ENCODE results near the gene ATF7. TPM values are rescaled to one million over a fixed set of nuclear protein-coding genes. Genes with fewer than 3 reads are reported as not detected.

Gene ATF7
- total and polyA plus RNA-seq, 2 of the 4 experiments (the other 2 are of a cell fraction) = 7.0 to 16.3 TPM

DNA sequence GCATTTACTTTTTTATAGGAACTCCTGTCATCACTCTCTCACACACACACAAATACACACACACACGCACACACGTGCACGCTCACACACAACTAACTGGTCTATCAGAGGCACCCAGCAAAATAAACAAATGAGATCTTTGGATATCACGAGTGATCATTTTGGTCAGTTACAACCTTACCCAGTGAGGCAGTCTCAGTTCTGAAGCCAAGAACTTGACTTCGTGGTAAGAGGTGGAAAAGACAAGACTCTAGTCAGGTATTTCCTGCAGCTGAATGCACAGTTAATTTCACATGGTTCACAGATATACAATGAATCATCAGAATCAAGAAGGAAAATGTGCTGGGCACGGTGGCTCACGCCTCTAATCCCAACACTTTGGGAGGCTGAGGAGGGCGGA, 39.4 kb downstream of the ATF7 start:
- no peak overlapping the region for H2BK120ac ChIP-seq (ENCODE audit: low read depth, low read length)
- CTCF ChIA-PET = no interaction called here
- dilution Hi-C loops (cut with HindIII; ENCODE audit: low sequenced_read_pairs, unreplicated experiment) (no loop called here), intact Hi-C loops (cut with micrococcal nuclease) (no loop called here), in situ Hi-C loops (cut with MboI; ENCODE audit: low sequenced_read_pairs) (no loop called here)
- no peak overlapping the region for H3K27ac ChIP-seq (ENCODE audit: insufficient read depth, low read length)
- no peak overlapping the region for H3K14ac ChIP-seq (replicated peaks; ENCODE audit: low read depth, low read length)
- H3K4me3 ChIP-seq (ENCODE audit: insufficient read depth, low read depth, low read length) = no peak overlapping the region
- H2AK5ac ChIP-seq (ENCODE audit: low read depth, low read length) = no peak overlapping the region
- no peak overlapping the region for H4K91ac ChIP-seq (ENCODE audit: insufficient read depth, low read depth, low read length)
- no peak overlapping the region for H3K23ac ChIP-seq (ENCODE audit: low read depth, low read length)
- H3K18ac ChIP-seq (ENCODE audit: low read depth, low read length) = no peak overlapping the region
- H3K4me1 ChIP-seq (ENCODE audit: control insufficient read depth, insufficient read depth, low read length) = no peaks in the 10 kb centered on the region
- H4K5ac ChIP-seq (ENCODE audit: low read depth, low read length) = no peak overlapping the region
- H2BK15ac ChIP-seq (ENCODE audit: low read depth, low read length) = no peak overlapping the region
- POLR2A ChIA-PET (ENCODE audit: unreplicated experiment) = no interaction called here
- no peak for ATAC-seq (ENCODE audit: low read depth)
- no peak for TF ChIP-seq CEBPB (IDR thresholded peaks at IDR 0.05; ENCODE audit: low read depth, low read length)
- no peak for TF ChIP-seq SMC3 (IDR thresholded peaks at IDR 0.05; ENCODE audit: low read depth, low read length)
- TF ChIP-seq MXI1 (IDR thresholded peaks at IDR 0.05; ENCODE audit: borderline replicate concordance, low read depth, low read length) = no peak
- no peak for TF ChIP-seq RCOR1 (IDR thresholded peaks at IDR 0.05; ENCODE audit: insufficient replicate concordance, low read length)
- TF ChIP-seq RFX5 (IDR thresholded peaks at IDR 0.05; ENCODE audit: low read depth, low read length) = no peak
- TF ChIP-seq USF2 (IDR thresholded peaks at IDR 0.05; ENCODE audit: low read depth, low read length) = no peak
- no peak for TF ChIP-seq CTCF (conservative IDR thresholded peaks at IDR 0.05; ENCODE audit: low read depth, low read length)
- no peak for TF ChIP-seq NFE2L2 (IDR thresholded peaks at IDR 0.05; ENCODE audit: low read depth, low read length)
- TF ChIP-seq MAZ (IDR thresholded peaks at IDR 0.05; ENCODE audit: borderline replicate concordance, low read depth, low read length) = no peak
- TF ChIP-seq MAFK (IDR thresholded peaks at IDR 0.05; ENCODE audit: low read depth, low read length) = no peak
- no peak for TF ChIP-seq BHLHE40 (IDR thresholded peaks at IDR 0.05; ENCODE audit: low read depth, low read length)
- no peak for TF ChIP-seq CHD1 (IDR thresholded peaks at IDR 0.05; ENCODE audit: low read depth, low read length)
- no peak for TF ChIP-seq RAD21 (IDR thresholded peaks at IDR 0.05; ENCODE audit: low read length)
- H3K36me3 ChIP-seq (ENCODE audit: control insufficient read depth, insufficient read depth, low read length) = no peaks in the 10 kb centered on the region
- H2AK9ac ChIP-seq (replicated peaks; ENCODE audit: low read depth, low read length, poor library complexity) = no peak overlapping the region
- H4K20me1 ChIP-seq (ENCODE audit: insufficient read depth, low read length) = peaks cover 17% of the 10 kb centered on the region; the same call in 1 of the 2 replicates
- H2BK5ac ChIP-seq (ENCODE audit: low read depth, low read length, poor library complexity, severe bottlenecking) = no peak overlapping the region
- DNase-seq = peak; percentile 63
- peaks cover 5% of the 10 kb centered on the region; the same call in 1 of the 2 replicates for H3K9me1 ChIP-seq (ENCODE audit: insufficient read depth, low read length)
- peaks cover 27 to 40% of the 10 kb centered on the region in 2 experiments for H3K79me1 ChIP-seq (ENCODE audit: low read depth in 1 of 2, low read length in 2 of 2)
- H3K4me2 ChIP-seq (ENCODE audit: low read depth, low read length) = no peak overlapping the region
- 67% methylated on average over 3 of the region's 8 CpGs; no CpG with 5 or more reads in 1 of the 2 experiments for WGBS, 2 experiments (ENCODE audit: extremely low coverage in 2 of 2, insufficient read length in 1 of 2)
- H2AFZ ChIP-seq (replicated peaks; ENCODE audit: low read length, poor library complexity) = no peak overlapping the region
- H3K27me3 ChIP-seq (ENCODE audit: control insufficient read depth, insufficient read depth, low read length) = no peaks in the 10 kb centered on the region
- no peak overlapping the region for H3K9ac ChIP-seq (ENCODE audit: low read depth, low read length)
- H3K56ac ChIP-seq (ENCODE audit: extremely low read depth, insufficient read depth, low read length) = no peak overlapping the region
- no peak overlapping the region for H4K8ac ChIP-seq (ENCODE audit: low read depth in 2 of 2, low read length in 2 of 2)
- BruUV-seq (replicated peaks) = no TSS peak
- H3K4ac ChIP-seq (ENCODE audit: low read depth, low read length) = no peak overlapping the region
- no peaks in the 10 kb centered on the region for H3K9me3 ChIP-seq (ENCODE audit: control insufficient read depth, insufficient read depth, low read length)
- no peak overlapping the region for H2BK20ac ChIP-seq (ENCODE audit: low read depth, low read length)

Measured in IMR-90 (cell line).